ENCODE data around the gene ZNF598. TPM values are rescaled to one million over a fixed set of nuclear protein-coding genes. Genes with fewer than 3 reads are reported as not detected.

Gene ZNF598
- total and polyA plus RNA-seq, 7 experiments from 2014 or later, result 1.9 to 63.2 (median 46.0) TPM

DNA sequence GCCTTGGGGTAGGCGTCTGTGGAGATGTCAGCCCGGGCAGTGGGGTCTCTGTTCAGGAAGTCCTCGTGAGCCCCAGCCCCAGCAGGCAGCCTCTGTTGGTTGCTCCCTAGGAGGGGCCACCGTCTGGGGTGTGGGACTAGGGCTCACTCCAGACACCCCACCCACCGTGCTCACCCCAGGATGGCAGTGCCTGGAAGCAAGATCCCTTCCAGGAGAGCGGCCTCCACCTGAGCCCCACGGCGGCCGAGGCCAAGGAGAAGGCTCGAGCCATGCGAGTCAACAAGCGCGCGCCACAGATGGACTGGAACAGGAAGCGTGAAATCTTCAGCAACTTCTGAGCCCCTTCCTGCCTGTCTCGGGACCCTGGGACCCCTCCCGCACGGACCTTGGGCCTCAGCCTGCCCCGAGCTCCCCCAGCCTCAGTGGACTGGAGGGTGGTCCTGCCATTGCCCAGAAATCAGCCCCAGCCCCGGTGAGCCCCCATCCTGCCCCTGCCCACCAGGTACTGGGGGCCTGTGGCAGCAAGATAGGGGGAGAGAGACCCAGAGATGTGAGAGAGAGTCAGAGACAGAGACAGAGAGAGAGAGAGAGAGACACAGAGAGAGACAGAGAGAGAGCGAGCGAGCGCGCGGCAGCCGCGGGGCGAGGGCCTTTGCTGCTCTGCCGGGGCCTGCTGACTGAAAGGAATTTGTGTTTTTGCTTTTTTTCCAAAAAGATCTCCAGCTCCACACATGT, 28.2 kb upstream of the ZNF598 start:
- Mint-ChIP-seq H3K27me3 (no peaks in the 10 kb centered on the region), H3K4me3 (no peak overlapping the region), H3K36me3 (no peaks in the 10 kb centered on the region), H3K4me1 (peaks cover 0 to 2% (median 0%) of the 10 kb centered on the region in 7 donors), H3K27ac (no peak overlapping the region), H3K9me3 (peaks cover 0 to 1% (median 0%) of the 10 kb centered on the region in 11 donors)
- no peaks in the 10 kb centered on the region for H3K4me1 ChIP-seq (ENCODE audit: control insufficient read depth in 2 of 2, insufficient read depth in 2 of 2, low read length in 2 of 2)
- intact Hi-C loops (cut with micrococcal nuclease), result no loop called here
- DNase-seq, result no peak
- H3K27me3 ChIP-seq (ENCODE audit: control insufficient read depth in 2 of 2, insufficient read depth in 2 of 2, low read length in 2 of 2), result no peaks in the 10 kb centered on the region
- H3K36me3 ChIP-seq (ENCODE audit: control insufficient read depth in 2 of 3, insufficient read depth in 3 of 3, low read length in 3 of 3), result peaks cover 0 to 4% (median 0%) of the 10 kb centered on the region in 3 experiments
- H3K4me3 ChIP-seq (ENCODE audit: low read length), result no peak overlapping the region
- H3K27ac ChIP-seq (ENCODE audit: low read depth, low read length), result no peak overlapping the region
- ChIA-PET CTCF (no interaction called here), POLR2A (interaction anchor here (2.2 kb wide), 1 partner anchor 118 kb away, joined by 5 read pairs; the partner anchor contains the start of gene TRAF7)
- no peaks in the 10 kb centered on the region for H3K9me3 ChIP-seq (ENCODE audit: control insufficient read depth in 2 of 3, low read length in 3 of 3)
- ATAC-seq, result no peak

- ATAC-seq, result no peak
- Mint-ChIP-seq H3K36me3 (no peaks in the 10 kb centered on the region), H3K4me1 (peaks cover 0 to 4% (median 0%) of the 10 kb centered on the region in 7 donors), H3K27me3 (no peaks in the 10 kb centered on the region), H3K27ac (no peak overlapping the region), H3K9me3 (peaks cover 0 to 1% (median 0%) of the 10 kb centered on the region in 11 donors), H3K4me3 (no peak overlapping the region)
- H3K4me3 ChIP-seq (ENCODE audit: low read length), result no peak overlapping the region
- H3K27me3 ChIP-seq (ENCODE audit: control insufficient read depth in 2 of 2, insufficient read depth in 2 of 2, low read length in 2 of 2), result no peaks in the 10 kb centered on the region
- ChIA-PET POLR2A (interaction anchor here (2.2 kb wide), 1 partner anchor 118 kb away, joined by 5 read pairs; the partner anchor contains the start of gene TRAF7), CTCF (no interaction called here)
- no peaks in the 10 kb centered on the region for H3K4me1 ChIP-seq (ENCODE audit: control insufficient read depth in 2 of 2, insufficient read depth in 2 of 2, low read length in 2 of 2)
- intact Hi-C loops (cut with micrococcal nuclease), result no loop called here
- H3K9me3 ChIP-seq (ENCODE audit: control insufficient read depth in 2 of 3, low read length in 3 of 3), result no peaks in the 10 kb centered on the region
- H3K27ac ChIP-seq (ENCODE audit: low read depth, low read length), result no peak overlapping the region
- DNase-seq, result no peak
- H3K36me3 ChIP-seq (ENCODE audit: control insufficient read depth in 2 of 3, insufficient read depth in 3 of 3, low read length in 3 of 3), result peaks cover 0 to 4% (median 0%) of the 10 kb centered on the region in 3 experiments
Measured at GRCh38 chr16:2037115-2037514, 27.5 kb upstream of the ZNF598 start.

DNA sequence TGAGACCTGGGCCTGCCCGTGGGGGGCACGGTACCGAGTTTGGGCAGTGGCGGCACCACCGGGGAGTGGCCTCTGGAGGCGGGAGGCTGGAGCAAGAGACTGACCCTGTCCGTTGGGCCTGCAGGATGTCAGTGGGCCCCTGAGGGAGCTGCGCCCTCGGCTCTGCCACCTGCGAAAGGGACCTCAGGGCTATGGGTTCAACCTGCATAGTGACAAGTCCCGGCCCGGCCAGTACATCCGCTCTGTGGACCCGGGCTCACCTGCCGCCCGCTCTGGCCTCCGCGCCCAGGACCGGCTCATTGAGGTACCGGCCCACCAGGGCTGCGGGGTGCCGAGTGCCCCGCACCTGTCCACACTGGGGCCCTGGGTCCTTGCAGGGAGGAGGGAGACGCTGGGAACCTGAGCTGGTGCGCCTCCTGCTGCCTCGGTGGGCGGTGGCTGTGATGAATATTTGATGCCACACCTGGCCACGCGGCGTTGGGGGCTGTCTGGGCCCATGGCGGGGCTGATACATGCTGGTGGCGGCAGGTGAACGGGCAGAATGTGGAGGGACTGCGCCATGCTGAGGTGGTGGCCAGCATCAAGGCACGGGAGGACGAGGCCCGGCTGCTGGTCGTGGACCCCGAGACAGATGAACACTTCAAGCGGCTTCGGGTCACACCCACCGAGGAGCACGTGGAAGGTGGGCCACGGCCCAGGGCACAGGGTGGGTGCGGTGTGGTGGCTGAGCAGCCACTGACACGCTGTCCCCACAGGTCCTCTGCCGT, 26.8 kb upstream of the ZNF598 start:
- no peak overlapping the region for H3K27ac Mint-ChIP-seq
- DNase-seq, result no peak

DNA sequence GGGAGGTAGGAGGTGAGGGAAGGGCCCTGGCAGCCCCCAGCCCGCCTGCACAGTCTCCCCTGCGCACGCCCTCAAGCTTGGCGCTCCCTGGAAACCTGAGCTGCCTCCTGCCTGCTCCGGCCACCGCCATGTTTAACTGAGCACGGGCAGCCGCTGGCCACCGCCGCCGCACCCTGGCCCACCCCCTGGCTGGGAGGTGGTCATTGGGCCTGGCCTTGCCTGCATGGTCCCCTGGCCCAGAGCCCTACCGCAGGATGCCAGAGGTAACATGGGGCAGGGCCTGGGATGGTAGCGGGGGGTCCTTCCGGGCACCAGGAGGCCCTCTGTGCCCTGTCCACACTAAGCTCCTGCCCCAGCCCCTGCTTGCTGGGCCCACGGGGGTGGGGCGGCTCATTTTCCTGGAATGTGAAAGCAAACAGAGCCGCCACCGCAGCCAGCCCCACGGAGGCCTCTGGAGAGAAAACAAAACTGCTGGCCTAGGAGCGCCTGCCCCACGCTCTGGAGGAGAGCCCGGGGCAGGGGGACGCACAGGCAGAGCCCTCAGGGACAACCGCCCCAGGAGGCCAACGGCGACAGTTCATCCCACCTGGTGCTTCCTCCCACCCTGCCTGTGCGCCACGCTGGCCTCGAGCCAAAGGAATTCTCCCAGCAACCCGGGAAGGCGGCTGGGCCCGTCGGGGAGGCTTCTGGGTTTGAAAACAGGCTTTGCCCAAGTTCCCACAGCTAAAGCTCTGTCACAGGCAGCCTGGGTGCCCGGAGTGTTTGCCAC, 26.0 kb upstream of the ZNF598 start:
- Histone ChIP-seq H3K4me3 (ENCODE audit: low read length) (no peak overlapping the region), H3K9me3 (ENCODE audit: control insufficient read depth in 2 of 3, low read length in 3 of 3) (no peaks in the 10 kb centered on the region), H3K27me3 (ENCODE audit: control insufficient read depth in 2 of 2, insufficient read depth in 2 of 2, low read length in 2 of 2) (no peaks in the 10 kb centered on the region), H3K36me3 (ENCODE audit: control insufficient read depth in 2 of 3, insufficient read depth in 3 of 3, low read length in 3 of 3) (peaks cover 0 to 4% (median 0%) of the 10 kb centered on the region in 3 experiments), H3K27ac (ENCODE audit: low read depth, low read length) (no peak overlapping the region), H3K4me1 (ENCODE audit: control insufficient read depth in 2 of 2, insufficient read depth in 2 of 2, low read length in 2 of 2) (no peaks in the 10 kb centered on the region)
- Mint-ChIP-seq H3K4me1 (peaks cover 0 to 4% (median 0%) of the 10 kb centered on the region in 7 donors), H3K27me3 (no peaks in the 10 kb centered on the region), H3K4me3 (no peak overlapping the region), H3K9me3 (peaks cover 0 to 1% (median 0%) of the 10 kb centered on the region in 11 donors), H3K27ac (no peak overlapping the region), H3K36me3 (no peaks in the 10 kb centered on the region)
- ATAC-seq (no peak), DNase-seq (no peak)
- ChIA-PET CTCF (interaction anchor here (0.5 kb wide), 1 partner anchor 11 kb away, joined by 3 read pairs; no protein-coding TSS in a partner anchor), POLR2A (no interaction called here)
- intact Hi-C loops (cut with micrococcal nuclease), result no loop called here

More for the DNA sequence above, 26.8 kb upstream of the ZNF598 start:
- no peak for ATAC-seq
- no peak overlapping the region for H3K27ac ChIP-seq (ENCODE audit: low read depth, low read length)
- Mint-ChIP-seq H3K9me3 (peaks cover 0 to 1% (median 0%) of the 10 kb centered on the region in 11 donors), H3K27me3 (no peaks in the 10 kb centered on the region), H3K36me3 (no peaks in the 10 kb centered on the region), H3K4me1 (peaks cover 0 to 4% (median 0%) of the 10 kb centered on the region in 7 donors), H3K4me3 (no peak overlapping the region)
- H3K4me3 ChIP-seq (ENCODE audit: low read length), result no peak overlapping the region
- H3K27me3 ChIP-seq (ENCODE audit: control insufficient read depth in 2 of 2, insufficient read depth in 2 of 2, low read length in 2 of 2), result no peaks in the 10 kb centered on the region
- no peaks in the 10 kb centered on the region for H3K4me1 ChIP-seq (ENCODE audit: control insufficient read depth in 2 of 2, insufficient read depth in 2 of 2, low read length in 2 of 2)
- intact Hi-C loops (cut with micrococcal nuclease), result no loop called here
- peaks cover 0 to 4% (median 0%) of the 10 kb centered on the region in 3 experiments for H3K36me3 ChIP-seq (ENCODE audit: control insufficient read depth in 2 of 3, insufficient read depth in 3 of 3, low read length in 3 of 3)
- H3K9me3 ChIP-seq (ENCODE audit: control insufficient read depth in 2 of 3, low read length in 3 of 3), result no peaks in the 10 kb centered on the region
- ChIA-PET CTCF (no interaction called here), POLR2A (no interaction called here)

- DNase-seq (no peak), ATAC-seq (no peak)
- no peaks in the 10 kb centered on the region for H3K27me3 ChIP-seq (ENCODE audit: control insufficient read depth in 2 of 2, insufficient read depth in 2 of 2, low read length in 2 of 2)
- no peaks in the 10 kb centered on the region for H3K9me3 ChIP-seq (ENCODE audit: control insufficient read depth in 2 of 3, low read length in 3 of 3)
- peaks cover 0 to 1% (median 0%) of the 10 kb centered on the region in 11 donors for H3K9me3 Mint-ChIP-seq
- H3K36me3 Mint-ChIP-seq, result no peaks in the 10 kb centered on the region
- H3K4me3 Mint-ChIP-seq, result no peak overlapping the region
- H3K36me3 ChIP-seq (ENCODE audit: control insufficient read depth in 2 of 3, insufficient read depth in 3 of 3, low read length in 3 of 3), result peaks cover 0 to 3% (median 0%) of the 10 kb centered on the region in 3 experiments
- ChIA-PET POLR2A (no interaction called here), CTCF (no interaction called here)
- H3K4me1 ChIP-seq (ENCODE audit: control insufficient read depth in 2 of 2, insufficient read depth in 2 of 2, low read length in 2 of 2), result no peaks in the 10 kb centered on the region
- no peak overlapping the region for H3K27ac ChIP-seq (ENCODE audit: low read depth, low read length)
- H3K27ac Mint-ChIP-seq, result no peak overlapping the region
- H3K4me1 Mint-ChIP-seq, result peaks cover 0 to 4% (median 0%) of the 10 kb centered on the region in 7 donors
- H3K4me3 ChIP-seq (ENCODE audit: low read length), result no peak overlapping the region
- H3K27me3 Mint-ChIP-seq, result no peaks in the 10 kb centered on the region
- intact Hi-C loops (cut with micrococcal nuclease), result no loop called here
Measured at GRCh38 chr16:2034696-2035430, 25.2 kb upstream of the ZNF598 start.

Measured in naive thymus-derived CD4-positive, alpha-beta T cell (primary cell).